Measurements from ENCODE around the gene LRRC27.

DNA sequence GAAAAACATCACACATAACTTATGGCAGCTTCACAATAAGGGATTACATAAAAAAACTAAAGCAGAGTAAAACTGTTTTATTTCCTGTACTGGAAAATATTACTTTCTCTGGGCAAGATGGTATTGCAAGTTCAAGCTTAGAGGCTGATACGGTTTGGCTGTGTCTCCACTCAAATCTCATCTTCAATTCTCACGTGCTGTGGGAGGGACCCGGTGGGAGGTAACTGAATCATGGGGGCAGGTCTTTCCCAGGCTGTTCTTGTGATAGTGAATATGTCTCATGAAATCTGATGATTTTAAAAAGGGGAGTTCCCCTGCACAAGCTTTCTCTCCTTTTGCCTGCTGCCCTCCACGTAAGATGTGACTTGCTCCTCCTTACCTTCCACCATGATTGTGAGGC, 5.1 kb upstream of the LRRC27 start:
- TF ChIP-seq CTCF (IDR thresholded peaks at IDR 0.05) (no peak), POLR2A (IDR thresholded peaks at IDR 0.05) (no peak)

Measured in breast epithelium (tissue), 3 donors.